ENCODE results near the gene VPS13D. TPM values are rescaled to one million over a fixed set of nuclear protein-coding genes. Genes with fewer than 3 reads are reported as not detected.

VPS13D gene
- total and polyA plus RNA-seq, 2 experiments from 2014 or later = 10.7 to 34.9 TPM

DNA sequence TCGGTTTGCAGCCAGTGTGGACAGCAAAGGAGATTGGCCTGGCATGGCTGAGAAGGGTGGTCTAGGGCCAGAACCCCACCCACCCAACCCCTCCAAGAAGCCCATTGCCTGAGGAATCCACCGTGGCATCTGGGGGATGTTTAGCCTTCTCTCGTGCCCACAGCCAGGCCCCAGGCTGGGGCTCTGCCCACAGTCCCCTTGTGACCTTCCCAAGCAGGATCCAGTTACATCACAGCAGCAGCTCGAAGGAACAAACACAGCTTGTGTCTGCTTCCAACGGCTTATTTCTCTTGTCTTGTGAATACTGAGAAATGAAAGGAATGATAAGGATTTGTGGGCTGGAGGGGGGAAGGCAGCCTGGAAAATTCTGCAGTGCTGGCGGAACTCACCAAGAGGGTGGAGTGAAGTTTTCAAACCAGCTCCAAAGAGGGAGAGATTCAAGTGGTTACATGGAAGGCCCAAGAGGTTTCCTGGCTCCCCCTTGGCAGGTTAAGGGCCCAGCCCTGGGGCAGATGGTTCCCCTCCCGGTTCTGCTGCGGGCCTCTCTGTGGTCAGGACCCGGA lies 326.6 kb downstream of the VPS13D start (continued):
- TF ChIP-seq ZNF462 (CRISPR knock-in tag; IDR thresholded peaks at IDR 0.05) = no peak
- TF ChIP-seq JUNB (IDR thresholded peaks at IDR 0.05; ENCODE audit: unreplicated experiment) = no peak
- TF ChIP-seq, protein P1, sequence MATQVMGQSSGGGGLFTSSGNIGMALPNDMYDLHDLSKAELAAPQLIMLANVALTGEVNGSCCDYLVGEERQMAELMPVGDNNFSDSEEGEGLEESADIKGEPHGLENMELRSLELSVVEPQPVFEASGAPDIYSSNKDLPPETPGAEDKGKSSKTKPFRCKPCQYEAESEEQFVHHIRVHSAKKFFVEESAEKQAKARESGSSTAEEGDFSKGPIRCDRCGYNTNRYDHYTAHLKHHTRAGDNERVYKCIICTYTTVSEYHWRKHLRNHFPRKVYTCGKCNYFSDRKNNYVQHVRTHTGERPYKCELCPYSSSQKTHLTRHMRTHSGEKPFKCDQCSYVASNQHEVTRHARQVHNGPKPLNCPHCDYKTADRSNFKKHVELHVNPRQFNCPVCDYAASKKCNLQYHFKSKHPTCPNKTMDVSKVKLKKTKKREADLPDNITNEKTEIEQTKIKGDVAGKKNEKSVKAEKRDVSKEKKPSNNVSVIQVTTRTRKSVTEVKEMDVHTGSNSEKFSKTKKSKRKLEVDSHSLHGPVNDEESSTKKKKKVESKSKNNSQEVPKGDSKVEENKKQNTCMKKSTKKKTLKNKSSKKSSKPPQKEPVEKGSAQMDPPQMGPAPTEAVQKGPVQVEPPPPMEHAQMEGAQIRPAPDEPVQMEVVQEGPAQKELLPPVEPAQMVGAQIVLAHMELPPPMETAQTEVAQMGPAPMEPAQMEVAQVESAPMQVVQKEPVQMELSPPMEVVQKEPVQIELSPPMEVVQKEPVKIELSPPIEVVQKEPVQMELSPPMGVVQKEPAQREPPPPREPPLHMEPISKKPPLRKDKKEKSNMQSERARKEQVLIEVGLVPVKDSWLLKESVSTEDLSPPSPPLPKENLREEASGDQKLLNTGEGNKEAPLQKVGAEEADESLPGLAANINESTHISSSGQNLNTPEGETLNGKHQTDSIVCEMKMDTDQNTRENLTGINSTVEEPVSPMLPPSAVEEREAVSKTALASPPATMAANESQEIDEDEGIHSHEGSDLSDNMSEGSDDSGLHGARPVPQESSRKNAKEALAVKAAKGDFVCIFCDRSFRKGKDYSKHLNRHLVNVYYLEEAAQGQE (IDR thresholded peaks at IDR 0.05; ENCODE audit: unreplicated experiment) = no peak
- no peak for TF ChIP-seq CTCF (conservative IDR thresholded peaks at IDR 0.05; ENCODE audit: low read depth in 2 of 2)

All from GM23338 (cell line).